ENCODE results near the gene PPP3CA.

GRCh38 chr4:101285985-101286384 lies 61.3 kb downstream of the PPP3CA start:
- TF ChIP-seq REST (IDR thresholded peaks at IDR 0.05; ENCODE audit: unreplicated experiment) (no peak), CTCF (conservative IDR thresholded peaks at IDR 0.05; ENCODE audit: low read depth in 2 of 2) (no peak), CREB1 (CRISPR knock-in tag; IDR thresholded peaks at IDR 0.05; ENCODE audit: low read depth) (no peak), EZH2phosphoT487 (IDR thresholded peaks at IDR 0.05; ENCODE audit: unreplicated experiment) (no peak), EZH2 (IDR thresholded peaks at IDR 0.05; ENCODE audit: low read depth, unreplicated experiment) (no peak), POLR2AphosphoS5 (IDR thresholded peaks at IDR 0.05; ENCODE audit: low read depth) (no peak), ETS1 (IDR thresholded peaks at IDR 0.05) (no peak), NANOG (IDR thresholded peaks at IDR 0.05; ENCODE audit: borderline replicate concordance) (no peak), JUNB (IDR thresholded peaks at IDR 0.05; ENCODE audit: unreplicated experiment) (no peak), ZNF331 (CRISPR knock-in tag; IDR thresholded peaks at IDR 0.05; ENCODE audit: low read depth) (no peak)
